Measurements from ENCODE around the gene CTDSP2.

- no peak for TF ChIP-seq CTCF (IDR thresholded peaks at IDR 0.05)
- no peak for TF ChIP-seq POLR2A (IDR thresholded peaks at IDR 0.05)
Measured at GRCh38 chr12:57807285-57807684, 39.2 kb downstream of the CTDSP2 start.
